GM12878 (cell line): ENCODE results near the gene USP51. TPM values are rescaled to one million over a fixed set of nuclear protein-coding genes. Genes with fewer than 3 reads are reported as not detected.

Experiments
- ATAC-seq: fragments of 200-7000 bp; cut with Tn5 transposase; 3 replicates; pipeline ENCODE4 v1.9.1; 2020; ENCODE audit warnings: mild to moderate bottlenecking, moderate library complexity
- Bru-seq: library from RNA; stranded (reverse); fragments of 400-500 nt; gene quantifications from one replicate; lab custom pipeline; 2021; lab: Mats Ljungman, UMichigan
- BruChase-seq, 2 experiments: library from RNA; stranded (reverse); fragments of 400-500 nt; gene quantifications; one replicate each; lab custom pipeline; 2021; lab: Mats Ljungman, UMichigan
- BruUV-seq: library from RNA; stranded (reverse); fragments of 400-500 nt; replicated peaks from 2 replicates; lab custom pipeline; 2021; lab: Mats Ljungman, UMichigan
- CTCF ChIA-PET: fragments of 300-600 bp; sonication (Branson Sonifier 250); formaldehyde crosslinking; extraction: SDS; loops from one replicate; lab custom pipeline; 2021; ENCODE audit warnings: inconsistent platforms; lab: Yijun Ruan, JAX
- POLR2A ChIA-PET: fragments of 350-600 bp; formaldehyde crosslinking; extraction: SDS; loops from one replicate; lab custom pipeline; 2021; ENCODE audit warnings: inconsistent platforms; lab: Charles Lee
- RAD21 ChIA-PET: fragments of 300-600 bp; sonication (Branson Sonifier 250); formaldehyde crosslinking; loops from one replicate; lab custom pipeline; 2023; ENCODE audit warnings: antibody characterized with exemption; ENCODE audit not compliant: unreplicated experiment; lab: Charles Lee
- SMC1A ChIA-PET: fragments of 300-600 bp; sonication (Branson Sonifier 250); formaldehyde crosslinking; loops from one replicate; lab custom pipeline; 2023; ENCODE audit not compliant: unreplicated experiment, uncharacterized antibody; lab: Charles Lee
- DNase-seq: peaks from one replicate; pipeline ENCODE4 v3.0.0-alpha.2; 2011; ENCODE audit warnings: low read depth, low spot score
- FAIRE-seq: peaks from 3 replicates; lab custom pipeline; 2011; peaks lifted over from hg19 to GRCh38; lab: Jason Lieb, UNC
- H2AFZ ChIP-seq: 2 replicates; pipeline ENCODE4 v1.6.0; 2011; ENCODE audit warnings: low read depth, low read length, control low read depth; ENCODE audit not compliant: control insufficient read depth
- H3K27ac ChIP-seq: 2 replicates; pipeline ENCODE4 v1.5.1; 2011; ENCODE audit warnings: control low read depth; ENCODE audit not compliant: control insufficient read depth, insufficient read depth
- H3K27me3 ChIP-seq, 2 experiments: replicated peaks in 1 of 2; 2 replicates each; pipeline versions ENCODE4 v1.6.0 to v1.6.1; 2011; ENCODE audit warnings: low read length in 1 of 2; ENCODE audit not compliant: control insufficient read depth in 2 of 2, insufficient read depth in 2 of 2
- H3K36me3 ChIP-seq, 2 experiments: 2 replicates each; pipeline ENCODE4 v1.5.1; 2011; ENCODE audit warnings: low read length in 1 of 2; ENCODE audit not compliant: control insufficient read depth in 2 of 2, insufficient read depth in 2 of 2
- H3K4me1 ChIP-seq: 2 replicates; pipeline ENCODE4 v1.6.1; 2011; ENCODE audit warnings: mild to moderate bottlenecking, low read length, moderate library complexity, mixed read lengths; ENCODE audit not compliant: control insufficient read depth, insufficient read depth
- H3K4me2 ChIP-seq: 2 replicates; pipeline ENCODE4 v1.6.0; 2011; ENCODE audit warnings: control low read depth; ENCODE audit not compliant: control insufficient read depth, insufficient read depth
- H3K4me3 ChIP-seq: fragments of 200-600 bp; sonication (generic); 2 replicates; pipeline ENCODE4 v1.5.1; 2016
- H3K79me2 ChIP-seq: 2 replicates; pipeline ENCODE4 v1.6.0; 2011; ENCODE audit warnings: low read length; ENCODE audit not compliant: control insufficient read depth, insufficient read depth
- H3K9ac ChIP-seq: 2 replicates; pipeline ENCODE4 v1.8.0; 2011; ENCODE audit warnings: low read length, control low read depth, mixed read lengths; ENCODE audit not compliant: control insufficient read depth, insufficient read depth
- H3K9me3 ChIP-seq: replicated peaks from 3 replicates; pipeline ENCODE4 v1.5.1; 2011; ENCODE audit warnings: mild to moderate bottlenecking, low read length; ENCODE audit not compliant: control insufficient read depth, insufficient read depth
- H4K20me1 ChIP-seq: 2 replicates; pipeline ENCODE4 v1.6.0; 2011; ENCODE audit not compliant: control insufficient read depth, insufficient read depth
- CBFB ChIP-seq: IDR thresholded peaks from 2 replicates; pipeline ENCODE4 v1.6.1; 2016; ENCODE audit warnings: antibody characterized with exemption, low read depth
- CBX5 ChIP-seq: sonication (generic); IDR thresholded peaks from 2 replicates; pipeline ENCODE4 v1.6.1; 2016; ENCODE audit warnings: low read depth, moderate library complexity, mild to moderate bottlenecking, inconsistent platforms
- GATAD2B ChIP-seq: fragments of 450-650 bp; conservative IDR thresholded peaks from 2 replicates; pipeline ENCODE4 v1.6.1; 2017; ENCODE audit warnings: low read depth, mild to moderate bottlenecking, moderate library complexity
- MXI1 ChIP-seq: fragments of 150-350 bp; IDR thresholded peaks from 2 replicates; pipeline ENCODE4 v1.6.1; 2011; ENCODE audit warnings: low read depth, mild to moderate bottlenecking, inconsistent platforms, low read length, improper control_type of control experiment
- NR2F1 ChIP-seq: fragments of 450-650 bp; conservative IDR thresholded peaks from 2 replicates; pipeline ENCODE4 v1.6.1; 2017; ENCODE audit warnings: mild to moderate bottlenecking
- STAT3 ChIP-seq: IDR thresholded peaks from 2 replicates; pipeline ENCODE4 v1.6.1; 2011; ENCODE audit warnings: low read depth, low read length, improper control_type of control experiment
- TAF1 ChIP-seq: IDR thresholded peaks from 2 replicates; pipeline ENCODE4 v1.6.1; 2011; ENCODE audit warnings: mild to moderate bottlenecking, low read depth, low read length, borderline replicate concordance
- TCF12 ChIP-seq: IDR thresholded peaks from 2 replicates; pipeline ENCODE4 v1.6.1; 2011; ENCODE audit warnings: low read depth, mild to moderate bottlenecking, low read length
- ZBED1 ChIP-seq: IDR thresholded peaks from 2 replicates; pipeline ENCODE4 v1.6.1; 2016; ENCODE audit warnings: borderline replicate concordance
- ZNF384 ChIP-seq: IDR thresholded peaks from 2 replicates; pipeline ENCODE4 v1.6.1; 2012; ENCODE audit warnings: low read depth, mild to moderate bottlenecking, low read length, improper control_type of control experiment, borderline replicate concordance
- WGBS: methylation state at CpG from one replicate; pipeline ENCODE4 v1.1.6; 2016; ENCODE audit warnings: low lambda C conversion rate; ENCODE audit not compliant: insufficient replicate concordance, insufficient coverage; ENCODE audit errors: missing lambda C conversion rate; 5-methylcytosine and 5-hydroxymethylcytosine counted together
- in situ Hi-C: fragments of 300-500 bp; cut with MboI; formaldehyde crosslinking; loops from 9 replicates; pipeline ENCODE4 v1.14.3; 2018; ENCODE audit warnings: mixed read lengths
- intact Hi-C: fragments of 100-400 bp; cut with micrococcal nuclease; formaldehyde crosslinking; loops from one replicate; pipeline ENCODE4 v1.14.2; 2022; ENCODE audit not compliant: unreplicated experiment
- long read RNA-seq, 2 experiments: library from polyadenylated mRNA; unstranded; transcript quantifications; one replicate each; pipeline ENCODE4 v2.0.0, GENCODE V29; 2019 to 2020
- polyA minus RNA-seq, 3 experiments: library from RNA; depleted of rRNA, polyadenylated mRNA; stranded (reverse); fragments of >200 nt; gene quantifications; 2 replicates each; pipeline ENCODE4 v1.2.3, GENCODE V29; 2011
- polyA plus RNA-seq, 11 experiments: library from polyadenylated mRNA; depleted of rRNA in 4 of 11; unstranded in 6 of 11; stranded (reverse) in 5 of 11; fragments of >200 nt; fragmentation: Nextera tagmentation in 4 of 11; fragmentation: Illumina TruSeq in 1 of 11; extraction: Ambion mirVana in 4 of 11; extraction: Trizol in 1 of 11; gene quantifications; 1 replicate in 1 of 11; 2 replicates in 10 of 11; pipeline versions ENCODE4 v1.2.1 to v1.2.3, GENCODE V29; 2011 to 2016; ENCODE audit warnings: inconsistent platforms in 2 of 11, missing spikeins in 2 of 11, low read depth in 1 of 11
- total RNA-seq, 4 experiments: library from RNA; depleted of rRNA in 3 of 4; stranded (reverse); fragments of >200 nt in 3 of 4; fragmentation: Illumina TruSeq in 1 of 4; extraction: Trizol in 1 of 4; gene quantifications; 2 replicates each; pipeline versions ENCODE4 v1.2.1 to v1.2.3, GENCODE V29; 2013 to 2021
- TF ChIP-seq, protein P1 (sequence below): IDR thresholded peaks from 2 replicates; pipeline ENCODE4 v1.6.1; 2011; ENCODE audit warnings: mild to moderate bottlenecking, low read depth, low read length, moderate library complexity; ENCODE audit not compliant: insufficient replicate concordance
- TF ChIP-seq, protein P2 (sequence below): IDR thresholded peaks from 2 replicates; pipeline ENCODE4 v1.6.1; 2012; ENCODE audit warnings: mild to moderate bottlenecking, low read depth, low read length

USP51 gene
- total RNA-seq (2013; cell fraction: nucleolus; rRNA removed): 5.6 TPM in 2 replicates
- total RNA-seq (2014; rRNA removed) (1.3 and 1.6 TPM in 2 replicates), total RNA-seq (2014; rRNA removed; fragmentation: Illumina TruSeq; extraction: Trizol) (1.3 and 1.6 TPM in 2 replicates), total RNA-seq (2021) (1.5 and 1.6 TPM in 2 replicates), polyA plus RNA-seq (2011; rRNA removed) (1.1 and 1.7 TPM in 2 replicates), polyA plus RNA-seq (2014; fragmentation: Illumina TruSeq; extraction: Trizol) (1.5 and 2.1 TPM in 2 replicates), polyA plus RNA-seq (2014; fragmentation: Nextera tagmentation; extraction: Ambion mirVana) (under 1 TPM; 0.52 to 0.73 TPM), polyA plus RNA-seq (2014; rRNA removed) (0.82 and 1.1 TPM in 2 replicates), polyA plus RNA-seq (2016; fragmentation: Nextera tagmentation; extraction: Ambion mirVana) (under 1 TPM; 0.58 to 0.89 TPM), polyA minus RNA-seq (2011; rRNA and poly(A)+ RNA removed) (4.0 and 5.9 TPM in 2 replicates), Bru-seq, nascent RNA (percentile 53 among the genes with signal in this experiment), BruChase-seq, experiment 1, labeled RNA remaining after a 6-hour chase (percentile 32 among the genes with signal in this experiment), BruChase-seq, experiment 2, labeled RNA remaining after a 2-hour chase (percentile 50 among the genes with signal in this experiment)
- polyA plus RNA-seq (2011; ENCODE audit: low read depth): 0.41 TPM
- polyA plus RNA-seq (2011; cell fraction: cytosol; rRNA removed): 0.90 and 1.2 TPM in 2 replicates
- 0.98 and 1.9 TPM in 2 replicates for polyA plus RNA-seq (2011; cell fraction: nucleus; rRNA removed)
- 0.62 and 1.3 TPM in 2 replicates for polyA plus RNA-seq (2012)
- 0.27 and 1.2 TPM in 2 replicates for polyA minus RNA-seq (2011; cell fraction: cytosol; rRNA and poly(A)+ RNA removed)
- polyA minus RNA-seq (2011; cell fraction: nucleus; rRNA and poly(A)+ RNA removed): 2.2 and 4.1 TPM in 2 replicates
- long read RNA-seq, experiment 1: 0 reads
- long read RNA-seq, experiment 2: 0 reads

GRCh38 chrX:55489314-55490009 is at the start of gene USP51:
USP51 (minus strand) TSS chrX:55489848; CDS start chrX:55488939, 909 bp downstream.
- Histone ChIP-seq H3K27me3 (no peaks in the 10 kb centered on the region), H3K9ac (peak within 1 kb of the TSS; percentile 65), H3K27ac (peak within 1 kb of the TSS; percentile 57), H3K4me2 (peak within 1 kb of the TSS; percentile 71), H3K9me3 (no peaks in the 10 kb centered on the region; the same call in 2 of the 3 replicates), H3K79me2 (no peaks in the 10 kb centered on the region), H2AFZ (peak within 1 kb of the TSS; percentile 82), H3K4me3 (peak within 1 kb of the TSS; percentile 72), H3K36me3 (no peaks in the 10 kb centered on the region), H3K4me1 (no peaks in the 10 kb centered on the region), H4K20me1 (no peaks in the 10 kb centered on the region)
- ChIA-PET SMC1A (interaction anchor here (1.5 to 1.8 kb wide), 3 partner anchors 38 to 228 kb away, joined by 3 to 7 read pairs (median 7); partner anchors contain the start of genes MAGEH1 and RRAGB), CTCF (interaction anchor here (0.6 to 1.8 kb wide), 9 partner anchors 36 to 1237 kb away, joined by 3 to 8 read pairs (median 4); partner anchors contain the start of genes MAGEH1 and RRAGB), RAD21 (interaction anchor here (0.7 to 2.2 kb wide), 5 partner anchors 38 to 1239 kb away, joined by 3 to 15 read pairs (median 4); partner anchors contain the start of gene MAGEH1), POLR2A (interaction anchor here (1.0 to 2.6 kb wide), 2 partner anchors 38 to 744 kb away, joined by 3 to 12 read pairs; partner anchors contain the start of gene MAGEH1)
- intact Hi-C loops: no loop called here
- 35% methylated on average over 28 of the region's 34 CpGs for WGBS
- ATAC-seq (peak; percentile 78), DNase-seq (peak; percentile 16), FAIRE-seq (no peak)
- no TSS peak for BruUV-seq
- in situ Hi-C loops: loop anchor here (25.0 kb wide), 1 partner anchor 748 kb away; the partner anchor contains the start of gene KLF8
- TF ChIP-seq GATAD2B (0 out of 2 replicates have a peak, but pooled peaks have one; percentile 5), TCF12 (no peak), MXI1 (peak; percentile 0; the same call in 1 of the 2 replicates), NR2F1 (0 out of 2 replicates have a peak, but pooled peaks have one; percentile 18), STAT3 (no peak), TAF1 (no peak), ZNF384 (no peak), CBFB (no peak), CBX5 (0 out of 2 replicates have a peak, but pooled peaks have one; percentile 24), ZBED1 (no peak)
- TF ChIP-seq, protein P1, sequence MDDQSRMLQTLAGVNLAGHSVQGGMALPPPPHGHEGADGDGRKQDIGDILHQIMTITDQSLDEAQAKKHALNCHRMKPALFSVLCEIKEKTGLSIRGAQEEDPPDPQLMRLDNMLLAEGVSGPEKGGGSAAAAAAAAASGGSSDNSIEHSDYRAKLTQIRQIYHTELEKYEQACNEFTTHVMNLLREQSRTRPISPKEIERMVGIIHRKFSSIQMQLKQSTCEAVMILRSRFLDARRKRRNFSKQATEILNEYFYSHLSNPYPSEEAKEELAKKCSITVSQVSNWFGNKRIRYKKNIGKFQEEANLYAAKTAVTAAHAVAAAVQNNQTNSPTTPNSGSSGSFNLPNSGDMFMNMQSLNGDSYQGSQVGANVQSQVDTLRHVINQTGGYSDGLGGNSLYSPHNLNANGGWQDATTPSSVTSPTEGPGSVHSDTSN: no peak
- TF ChIP-seq, protein P2, sequence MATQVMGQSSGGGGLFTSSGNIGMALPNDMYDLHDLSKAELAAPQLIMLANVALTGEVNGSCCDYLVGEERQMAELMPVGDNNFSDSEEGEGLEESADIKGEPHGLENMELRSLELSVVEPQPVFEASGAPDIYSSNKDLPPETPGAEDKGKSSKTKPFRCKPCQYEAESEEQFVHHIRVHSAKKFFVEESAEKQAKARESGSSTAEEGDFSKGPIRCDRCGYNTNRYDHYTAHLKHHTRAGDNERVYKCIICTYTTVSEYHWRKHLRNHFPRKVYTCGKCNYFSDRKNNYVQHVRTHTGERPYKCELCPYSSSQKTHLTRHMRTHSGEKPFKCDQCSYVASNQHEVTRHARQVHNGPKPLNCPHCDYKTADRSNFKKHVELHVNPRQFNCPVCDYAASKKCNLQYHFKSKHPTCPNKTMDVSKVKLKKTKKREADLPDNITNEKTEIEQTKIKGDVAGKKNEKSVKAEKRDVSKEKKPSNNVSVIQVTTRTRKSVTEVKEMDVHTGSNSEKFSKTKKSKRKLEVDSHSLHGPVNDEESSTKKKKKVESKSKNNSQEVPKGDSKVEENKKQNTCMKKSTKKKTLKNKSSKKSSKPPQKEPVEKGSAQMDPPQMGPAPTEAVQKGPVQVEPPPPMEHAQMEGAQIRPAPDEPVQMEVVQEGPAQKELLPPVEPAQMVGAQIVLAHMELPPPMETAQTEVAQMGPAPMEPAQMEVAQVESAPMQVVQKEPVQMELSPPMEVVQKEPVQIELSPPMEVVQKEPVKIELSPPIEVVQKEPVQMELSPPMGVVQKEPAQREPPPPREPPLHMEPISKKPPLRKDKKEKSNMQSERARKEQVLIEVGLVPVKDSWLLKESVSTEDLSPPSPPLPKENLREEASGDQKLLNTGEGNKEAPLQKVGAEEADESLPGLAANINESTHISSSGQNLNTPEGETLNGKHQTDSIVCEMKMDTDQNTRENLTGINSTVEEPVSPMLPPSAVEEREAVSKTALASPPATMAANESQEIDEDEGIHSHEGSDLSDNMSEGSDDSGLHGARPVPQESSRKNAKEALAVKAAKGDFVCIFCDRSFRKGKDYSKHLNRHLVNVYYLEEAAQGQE: no peak
